Duodenal mucosa (tissue), 2 donors: Measurements from ENCODE around the gene EFCAB13.
A peak's percentile ranks its signal among the peaks of the same experiment; 100 is the strongest.
"Not testable (repeated sequence)": the region's sequence is repeated elsewhere in the genome, so short reads cannot be mapped to it uniquely, and the experiment has no call there.

Experiments
- H3K27ac ChIP-seq: one replicate; pipeline ENCODE4 v1.7.0; 2013; ENCODE audit warnings: low read depth, low read length
- H3K27me3 ChIP-seq, 2 donors: one replicate each; pipeline ENCODE4 v1.7.0; 2013; ENCODE audit warnings: low read length in 2 of 2, control low read depth in 1 of 2; ENCODE audit not compliant: insufficient read depth in 2 of 2, control insufficient read depth in 1 of 2
- H3K36me3 ChIP-seq, 2 donors: one replicate each; pipeline ENCODE4 v1.7.0; 2013; ENCODE audit warnings: low read length in 2 of 2, control low read depth in 1 of 2; ENCODE audit not compliant: insufficient read depth in 2 of 2, control insufficient read depth in 1 of 2
- H3K4me1 ChIP-seq, 2 donors: one replicate each; pipeline ENCODE4 v1.7.0; 2013; ENCODE audit warnings: low read length in 2 of 2, control low read depth in 1 of 2; ENCODE audit not compliant: insufficient read depth in 2 of 2, control insufficient read depth in 1 of 2
- H3K4me3 ChIP-seq, 2 donors: one replicate each; pipeline ENCODE4 v1.7.0; 2013; ENCODE audit warnings: low read length in 2 of 2, low read depth in 1 of 2
- H3K9ac ChIP-seq, 2 donors: one replicate each; pipeline ENCODE4 v1.7.0; 2013; ENCODE audit warnings: low read length in 2 of 2, low read depth in 1 of 2
- H3K9me3 ChIP-seq, 2 donors: one replicate each; pipeline ENCODE4 v1.7.0; 2013; ENCODE audit warnings: low read length in 2 of 2, control low read depth in 1 of 2; ENCODE audit not compliant: control insufficient read depth in 1 of 2

The EFCAB13 gene

GRCh38 chr17:47423406-47424295 lies 99.9 kb downstream of the EFCAB13 start:
- no peaks in the 10 kb centered on the region for H3K9me3 ChIP-seq
- H3K27ac ChIP-seq: no peak overlapping the region
- H3K4me1 ChIP-seq: peaks cover 5 to 13% of the 10 kb centered on the region in 2 donors
- H3K4me3 ChIP-seq: peak overlapping the region; percentile 52 to 70
- no peaks in the 10 kb centered on the region for H3K36me3 ChIP-seq
- no peaks in the 10 kb centered on the region for H3K27me3 ChIP-seq
- peak overlapping the region in 1 of 2 donors; percentile 43 for H3K9ac ChIP-seq

GRCh38 chr17:47425233-47425632 lies 101.5 kb downstream of the EFCAB13 start:
- H3K27ac ChIP-seq, H3K4me3 ChIP-seq, H3K9ac ChIP-seq, H3K27me3 ChIP-seq, H3K36me3 ChIP-seq, H3K9me3 ChIP-seq: not testable (repeated sequence)
- H3K4me1 ChIP-seq: peaks cover 5 to 13% of the 10 kb centered on the region in 2 donors

GRCh38 chr17:47425887-47426635 lies 102.3 kb downstream of the EFCAB13 start:
- Histone ChIP-seq H3K9ac (peak overlapping the region in 1 of 2 donors; percentile 4), H3K4me1 (peaks cover 5 to 13% of the 10 kb centered on the region in 2 donors)
- not testable (repeated sequence) for H3K27ac ChIP-seq, H3K27me3 ChIP-seq, H3K9me3 ChIP-seq, H3K36me3 ChIP-seq, H3K4me3 ChIP-seq

GRCh38 chr17:47427985-47428384 lies 104.2 kb downstream of the EFCAB13 start:
- no peaks in the 10 kb centered on the region for H3K27me3 ChIP-seq
- H3K9me3 ChIP-seq: no peaks in the 10 kb centered on the region
- no peak overlapping the region for H3K27ac ChIP-seq
- no peak overlapping the region for H3K9ac ChIP-seq
- peaks cover under 1 to 13% of the 10 kb centered on the region in 2 donors for H3K4me1 ChIP-seq
- no peaks in the 10 kb centered on the region for H3K36me3 ChIP-seq
- peak overlapping the region in 1 of 2 donors; percentile 22 for H3K4me3 ChIP-seq

- not testable (repeated sequence) for H3K9ac ChIP-seq, H3K27ac ChIP-seq, H3K4me3 ChIP-seq, H3K27me3 ChIP-seq, H3K9me3 ChIP-seq, H3K36me3 ChIP-seq
- peaks cover 0 to 13% of the 10 kb centered on the region in 2 donors for H3K4me1 ChIP-seq
Measured at GRCh38 chr17:47432240-47432639, 108.5 kb downstream of the EFCAB13 start.

- H3K36me3 ChIP-seq: no peaks in the 10 kb centered on the region
- H3K4me1 ChIP-seq: no peaks in the 10 kb centered on the region
- H3K9ac ChIP-seq: no peak overlapping the region
- H3K4me3 ChIP-seq: no peak overlapping the region
- H3K9me3 ChIP-seq: no peaks in the 10 kb centered on the region
- no peak overlapping the region for H3K27ac ChIP-seq
- no peaks in the 10 kb centered on the region for H3K27me3 ChIP-seq
Measured at GRCh38 chr17:47465165-47465564, 141.4 kb downstream of the EFCAB13 start.

- not testable (repeated sequence) for H3K9me3 ChIP-seq, H3K27ac ChIP-seq, H3K4me1 ChIP-seq, H3K36me3 ChIP-seq, H3K9ac ChIP-seq, H3K4me3 ChIP-seq, H3K27me3 ChIP-seq
Measured at GRCh38 chr17:47466976-47467375, 143.2 kb downstream of the EFCAB13 start.

- no peak overlapping the region for H3K27ac ChIP-seq
- H3K27me3 ChIP-seq: no peaks in the 10 kb centered on the region
- no peaks in the 10 kb centered on the region for H3K36me3 ChIP-seq
- H3K4me1 ChIP-seq: no peaks in the 10 kb centered on the region
- no peak overlapping the region for H3K9ac ChIP-seq
- no peak overlapping the region for H3K4me3 ChIP-seq
- no peaks in the 10 kb centered on the region for H3K9me3 ChIP-seq
Measured at GRCh38 chr17:47470836-47471235, 147.1 kb downstream of the EFCAB13 start.

- not testable (repeated sequence) for H3K36me3 ChIP-seq, H3K27me3 ChIP-seq, H3K9ac ChIP-seq, H3K4me3 ChIP-seq, H3K9me3 ChIP-seq, H3K4me1 ChIP-seq, H3K27ac ChIP-seq
Measured at GRCh38 chr17:47472073-47472472, 148.3 kb downstream of the EFCAB13 start.
